ENCODE results near the gene ERG. TPM values are rescaled to one million over a fixed set of nuclear protein-coding genes. Genes with fewer than 3 reads are reported as not detected.

The ERG gene
- polyA plus RNA-seq, 2 of the 4 experiments (the other 2 are of a cell fraction) = not detected

- Histone ChIP-seq H3K4me2 (peak overlapping the region; percentile 82), H3K27ac (peak overlapping the region; percentile 86 to 95), H3K4me1 (peaks cover 32% of the 10 kb centered on the region), H3K9me3 (no peaks in the 10 kb centered on the region; the same call in 2 of the 3 replicates), H3K4me3 (no peak overlapping the region)
- ChIA-PET CTCF (interaction anchor here (1.8 to 2.1 kb wide), 3 partner anchors 9 to 669 kb away, joined by 6 to 13 read pairs (median 12); no protein-coding TSS in a partner anchor), POLR2A (interaction anchor here (0.9 to 2.3 kb wide), 6 partner anchors 20 to 780 kb away, joined by 3 to 12 read pairs (median 6); no protein-coding TSS in a partner anchor)
- DNase-seq (ENCODE audit: low read depth in 1 of 2, low spot score in 1 of 2) (peak; percentile 58 to 84), ATAC-seq (peak; percentile 95), FAIRE-seq (no peak)
- TF ChIP-seq NPAS2 (CRISPR knock-in tag; IDR thresholded peaks at IDR 0.05; ENCODE audit: borderline replicate concordance) (no peak), MYC (IDR thresholded peaks at IDR 0.05; ENCODE audit: borderline replicate concordance, low read length) (no peak), RCOR1 (IDR thresholded peaks at IDR 0.05; ENCODE audit: low read depth, low read length) (no peak), ESRRA (IDR thresholded peaks at IDR 0.05; ENCODE audit: borderline replicate concordance, low read length) (no peak), POLR2A (IDR thresholded peaks at IDR 0.05; ENCODE audit: low read length) (no peak), PHF8 (IDR thresholded peaks at IDR 0.05; ENCODE audit: borderline replicate concordance, low read depth) (no peak), GATA3 (IDR thresholded peaks at IDR 0.05; ENCODE audit: borderline replicate concordance) (peak; percentile 85), HOXA7 (CRISPR knock-in tag; IDR thresholded peaks at IDR 0.05) (no peak), HES2 (IDR thresholded peaks at IDR 0.05) (no peak), CEBPB (IDR thresholded peaks at IDR 0.05) (peak in 1 of 2 experiments; percentile 25; a peak in 1 of 4 replicates), CBX8 (IDR thresholded peaks at IDR 0.05) (no peak), BCL3 (IDR thresholded peaks at IDR 0.05) (no peak), FOXS1 (CRISPR knock-in tag; IDR thresholded peaks at IDR 0.05) (peak; percentile 97; the same call in 1 of the 2 replicates), FOSL2 (IDR thresholded peaks at IDR 0.05) (peak; percentile 34; the same call in 1 of the 2 replicates), FOSL2 (CRISPR knock-in tag; IDR thresholded peaks at IDR 0.05) (peak; percentile 71), JUN (IDR thresholded peaks at IDR 0.05) (peak in 1 of 2 experiments; percentile 54; a peak in 3 of 5 replicates), BHLHE40 (IDR thresholded peaks at IDR 0.05; ENCODE audit: low read depth, low read length) (no peak), RAD21 (conservative IDR thresholded peaks at IDR 0.05 in 1 of 2, IDR thresholded peaks at IDR 0.05 in 1 of 2) (peak; percentile 15 to 47; a peak in 2 of 5 replicates), JUNB (IDR thresholded peaks at IDR 0.05) (peak; percentile 77; the same call in 1 of the 2 replicates), CHD2 (IDR thresholded peaks at IDR 0.05; ENCODE audit: low read length, partially characterized antibody) (no peak), SMC3 (IDR thresholded peaks at IDR 0.05) (peak; percentile 36; the same call in 1 of the 3 replicates), ATOH8 (CRISPR knock-in tag; IDR thresholded peaks at IDR 0.05; ENCODE audit: low read depth) (no peak), TFCP2L1 (CRISPR knock-in tag; IDR thresholded peaks at IDR 0.05) (no peak), EP300 (IDR thresholded peaks at IDR 0.05) (peak; percentile 70 to 75; a peak in 4 of 5 replicates), NR3C1 (IDR thresholded peaks at IDR 0.05) (no peak)
- TF ChIP-seq, protein P1, sequence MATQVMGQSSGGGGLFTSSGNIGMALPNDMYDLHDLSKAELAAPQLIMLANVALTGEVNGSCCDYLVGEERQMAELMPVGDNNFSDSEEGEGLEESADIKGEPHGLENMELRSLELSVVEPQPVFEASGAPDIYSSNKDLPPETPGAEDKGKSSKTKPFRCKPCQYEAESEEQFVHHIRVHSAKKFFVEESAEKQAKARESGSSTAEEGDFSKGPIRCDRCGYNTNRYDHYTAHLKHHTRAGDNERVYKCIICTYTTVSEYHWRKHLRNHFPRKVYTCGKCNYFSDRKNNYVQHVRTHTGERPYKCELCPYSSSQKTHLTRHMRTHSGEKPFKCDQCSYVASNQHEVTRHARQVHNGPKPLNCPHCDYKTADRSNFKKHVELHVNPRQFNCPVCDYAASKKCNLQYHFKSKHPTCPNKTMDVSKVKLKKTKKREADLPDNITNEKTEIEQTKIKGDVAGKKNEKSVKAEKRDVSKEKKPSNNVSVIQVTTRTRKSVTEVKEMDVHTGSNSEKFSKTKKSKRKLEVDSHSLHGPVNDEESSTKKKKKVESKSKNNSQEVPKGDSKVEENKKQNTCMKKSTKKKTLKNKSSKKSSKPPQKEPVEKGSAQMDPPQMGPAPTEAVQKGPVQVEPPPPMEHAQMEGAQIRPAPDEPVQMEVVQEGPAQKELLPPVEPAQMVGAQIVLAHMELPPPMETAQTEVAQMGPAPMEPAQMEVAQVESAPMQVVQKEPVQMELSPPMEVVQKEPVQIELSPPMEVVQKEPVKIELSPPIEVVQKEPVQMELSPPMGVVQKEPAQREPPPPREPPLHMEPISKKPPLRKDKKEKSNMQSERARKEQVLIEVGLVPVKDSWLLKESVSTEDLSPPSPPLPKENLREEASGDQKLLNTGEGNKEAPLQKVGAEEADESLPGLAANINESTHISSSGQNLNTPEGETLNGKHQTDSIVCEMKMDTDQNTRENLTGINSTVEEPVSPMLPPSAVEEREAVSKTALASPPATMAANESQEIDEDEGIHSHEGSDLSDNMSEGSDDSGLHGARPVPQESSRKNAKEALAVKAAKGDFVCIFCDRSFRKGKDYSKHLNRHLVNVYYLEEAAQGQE (IDR thresholded peaks at IDR 0.05) = no peak
- TF ChIP-seq, protein P2, sequence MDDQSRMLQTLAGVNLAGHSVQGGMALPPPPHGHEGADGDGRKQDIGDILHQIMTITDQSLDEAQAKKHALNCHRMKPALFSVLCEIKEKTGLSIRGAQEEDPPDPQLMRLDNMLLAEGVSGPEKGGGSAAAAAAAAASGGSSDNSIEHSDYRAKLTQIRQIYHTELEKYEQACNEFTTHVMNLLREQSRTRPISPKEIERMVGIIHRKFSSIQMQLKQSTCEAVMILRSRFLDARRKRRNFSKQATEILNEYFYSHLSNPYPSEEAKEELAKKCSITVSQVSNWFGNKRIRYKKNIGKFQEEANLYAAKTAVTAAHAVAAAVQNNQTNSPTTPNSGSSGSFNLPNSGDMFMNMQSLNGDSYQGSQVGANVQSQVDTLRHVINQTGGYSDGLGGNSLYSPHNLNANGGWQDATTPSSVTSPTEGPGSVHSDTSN (IDR thresholded peaks at IDR 0.05) = no peak
- TF ChIP-seq, protein P3, sequence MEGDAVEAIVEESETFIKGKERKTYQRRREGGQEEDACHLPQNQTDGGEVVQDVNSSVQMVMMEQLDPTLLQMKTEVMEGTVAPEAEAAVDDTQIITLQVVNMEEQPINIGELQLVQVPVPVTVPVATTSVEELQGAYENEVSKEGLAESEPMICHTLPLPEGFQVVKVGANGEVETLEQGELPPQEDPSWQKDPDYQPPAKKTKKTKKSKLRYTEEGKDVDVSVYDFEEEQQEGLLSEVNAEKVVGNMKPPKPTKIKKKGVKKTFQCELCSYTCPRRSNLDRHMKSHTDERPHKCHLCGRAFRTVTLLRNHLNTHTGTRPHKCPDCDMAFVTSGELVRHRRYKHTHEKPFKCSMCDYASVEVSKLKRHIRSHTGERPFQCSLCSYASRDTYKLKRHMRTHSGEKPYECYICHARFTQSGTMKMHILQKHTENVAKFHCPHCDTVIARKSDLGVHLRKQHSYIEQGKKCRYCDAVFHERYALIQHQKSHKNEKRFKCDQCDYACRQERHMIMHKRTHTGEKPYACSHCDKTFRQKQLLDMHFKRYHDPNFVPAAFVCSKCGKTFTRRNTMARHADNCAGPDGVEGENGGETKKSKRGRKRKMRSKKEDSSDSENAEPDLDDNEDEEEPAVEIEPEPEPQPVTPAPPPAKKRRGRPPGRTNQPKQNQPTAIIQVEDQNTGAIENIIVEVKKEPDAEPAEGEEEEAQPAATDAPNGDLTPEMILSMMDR (IDR thresholded peaks at IDR 0.05) = no peak
- TF ChIP-seq, protein P4, sequence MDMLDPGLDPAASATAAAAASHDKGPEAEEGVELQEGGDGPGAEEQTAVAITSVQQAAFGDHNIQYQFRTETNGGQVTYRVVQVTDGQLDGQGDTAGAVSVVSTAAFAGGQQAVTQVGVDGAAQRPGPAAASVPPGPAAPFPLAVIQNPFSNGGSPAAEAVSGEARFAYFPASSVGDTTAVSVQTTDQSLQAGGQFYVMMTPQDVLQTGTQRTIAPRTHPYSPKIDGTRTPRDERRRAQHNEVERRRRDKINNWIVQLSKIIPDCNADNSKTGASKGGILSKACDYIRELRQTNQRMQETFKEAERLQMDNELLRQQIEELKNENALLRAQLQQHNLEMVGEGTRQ (IDR thresholded peaks at IDR 0.05) = no peak
- 0% methylated on average over 6 of the region's 6 CpGs for WGBS (ENCODE audit: missing lambda C conversion rate)
These were observed 154.6 kb downstream of the ERG start for GRCh38 chr21:38343691-38344090.

Measured in A549 (cell line).